GM18526 (cell line): Measurements from ENCODE around the gene CCDC85A.

ENCODE experiments used
- POLR2A ChIP-seq: IDR thresholded peaks from 3 replicates; pipeline ENCODE4 v1.6.1; 2011; ENCODE audit not compliant: insufficient read length; ENCODE audit errors: extremely low read depth

The CCDC85A gene

GRCh38 chr2:56185101-56185581, 1.4 kb downstream of the CCDC85A start:
- no peak for TF ChIP-seq POLR2A

DNA sequence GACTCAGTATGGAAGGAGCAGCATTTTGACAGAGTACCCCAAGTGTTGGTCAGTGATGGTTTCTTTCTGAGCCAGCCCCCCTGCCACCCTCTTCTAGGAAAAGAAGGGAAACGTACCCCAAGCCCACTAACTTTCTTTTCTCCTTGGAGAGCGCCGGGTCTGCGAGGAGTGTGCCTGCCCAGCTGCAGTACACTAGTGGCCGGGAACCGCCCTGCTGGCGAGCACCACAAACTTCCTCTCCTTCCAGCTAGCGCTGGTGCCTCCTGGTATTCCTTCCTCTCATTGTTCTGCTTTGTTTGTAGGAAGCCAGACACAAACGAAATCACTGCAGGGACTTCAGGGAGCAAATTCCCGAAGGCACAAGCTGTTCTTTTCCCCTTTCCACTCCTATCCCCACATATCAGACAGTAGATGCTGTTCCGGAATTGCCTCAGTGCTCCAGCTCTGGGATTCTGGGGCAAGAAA, 1.8 kb downstream of the CCDC85A start:
- TF ChIP-seq POLR2A, result no peak

DNA sequence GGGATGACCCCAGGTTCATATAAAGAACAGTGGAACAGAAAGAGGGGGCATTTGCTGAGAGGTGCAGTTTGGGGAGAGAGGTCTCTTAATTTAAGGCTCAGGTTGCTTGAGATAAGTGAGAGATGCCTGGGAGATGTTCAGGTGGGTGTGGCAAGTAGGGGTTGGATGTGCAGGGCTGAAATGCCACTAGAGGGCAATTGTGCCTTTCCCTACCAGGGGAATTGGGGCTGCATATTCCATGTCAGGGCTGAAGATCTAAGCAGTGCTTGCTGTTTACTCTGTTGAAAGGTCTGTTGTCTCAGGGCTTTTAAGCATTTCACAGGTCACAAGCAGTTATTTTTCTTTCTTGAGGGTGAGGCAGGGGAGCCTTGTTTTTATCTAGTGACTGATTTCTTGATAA, 7.8 kb downstream of the CCDC85A start:
- no peak for TF ChIP-seq POLR2A

- no peak for TF ChIP-seq POLR2A
Measured at GRCh38 chr2:56192664-56193305, 9.0 kb downstream of the CCDC85A start.

GRCh38 chr2:56195563-56195962, 11.8 kb downstream of the CCDC85A start:
- TF ChIP-seq POLR2A, result no peak

DNA sequence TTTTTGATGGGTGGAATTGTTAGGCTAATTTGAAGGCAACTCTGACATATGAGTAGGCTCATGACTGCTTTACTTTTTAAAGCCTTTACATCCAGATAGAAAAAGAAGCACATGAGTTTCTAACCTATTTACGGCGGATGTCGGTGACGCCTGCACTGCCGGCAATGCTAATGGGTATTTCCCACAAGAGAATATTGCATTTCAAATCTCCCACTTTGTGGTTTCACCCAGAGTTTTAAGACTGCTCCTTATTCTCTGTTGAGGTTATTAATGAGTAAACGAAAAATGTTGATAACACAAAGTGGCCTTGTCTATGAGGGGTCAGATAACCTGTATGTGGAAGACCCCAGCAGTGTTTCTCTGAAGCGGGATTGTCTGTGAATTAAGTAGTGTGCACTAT, 14.0 kb downstream of the CCDC85A start:
- no peak for TF ChIP-seq POLR2A

- no peak for TF ChIP-seq POLR2A
Measured at GRCh38 chr2:56198936-56199335, 15.1 kb downstream of the CCDC85A start.

DNA sequence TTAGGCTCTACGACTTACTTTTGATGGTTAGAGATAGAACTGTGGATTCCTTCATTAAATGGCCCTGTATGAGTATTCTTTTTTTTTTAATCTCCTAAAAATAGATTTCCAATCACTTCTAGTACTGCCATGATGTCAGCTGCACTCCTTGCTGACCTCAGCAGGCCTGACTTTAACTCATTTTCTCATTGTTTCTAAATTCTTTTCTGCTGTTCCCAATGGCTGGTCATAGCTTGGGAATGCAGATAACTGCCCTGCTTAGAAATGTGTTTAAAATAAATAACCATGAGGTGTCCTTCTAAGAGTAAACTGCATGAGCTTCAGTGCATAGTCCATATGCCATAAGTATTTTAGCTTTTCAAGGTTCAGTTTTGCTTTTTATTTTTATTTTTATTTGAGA, 15.7 kb downstream of the CCDC85A start:
- no peak for TF ChIP-seq POLR2A

- no peak for TF ChIP-seq POLR2A
Measured at GRCh38 chr2:56202381-56203121, 18.8 kb downstream of the CCDC85A start.

DNA sequence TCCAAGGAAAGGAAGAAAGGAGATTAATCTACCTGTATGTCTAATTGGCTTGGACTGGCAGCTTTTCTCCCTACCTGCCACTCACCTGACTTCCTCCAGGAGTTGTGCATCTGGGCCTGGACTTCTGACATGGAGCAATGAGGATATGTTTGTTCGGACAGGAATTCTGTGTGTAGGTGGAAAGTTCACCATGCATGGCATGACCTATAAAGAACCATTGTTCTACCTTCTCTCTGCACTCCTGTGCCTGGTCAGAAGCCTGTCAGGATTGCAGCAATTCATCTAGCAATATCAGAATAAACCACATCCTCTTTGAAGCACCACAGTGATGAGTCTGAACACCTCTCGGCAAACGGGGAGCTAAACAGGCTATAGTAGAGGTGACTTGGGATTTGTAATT, 20.8 kb downstream of the CCDC85A start:
- no peak for TF ChIP-seq POLR2A

DNA sequence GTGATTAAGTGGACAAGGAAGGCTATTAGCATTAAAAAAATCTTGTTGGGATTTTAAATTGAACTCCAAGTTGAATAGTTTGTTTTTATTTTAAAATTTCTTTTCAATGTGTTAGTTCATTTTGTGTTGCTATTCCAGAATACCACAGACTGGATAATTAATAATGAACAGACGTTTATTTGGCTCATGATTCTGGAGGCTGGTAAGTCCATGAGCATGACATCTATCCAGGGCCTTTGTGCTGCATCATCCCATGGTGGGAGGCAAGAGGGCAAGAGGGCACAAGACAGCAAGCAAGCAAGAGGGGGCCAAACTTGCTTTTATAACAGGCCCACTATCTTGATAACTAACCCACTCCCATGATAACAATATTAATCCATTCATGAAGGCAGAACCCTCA, 22.5 kb downstream of the CCDC85A start:
- TF ChIP-seq POLR2A, result no peak

DNA sequence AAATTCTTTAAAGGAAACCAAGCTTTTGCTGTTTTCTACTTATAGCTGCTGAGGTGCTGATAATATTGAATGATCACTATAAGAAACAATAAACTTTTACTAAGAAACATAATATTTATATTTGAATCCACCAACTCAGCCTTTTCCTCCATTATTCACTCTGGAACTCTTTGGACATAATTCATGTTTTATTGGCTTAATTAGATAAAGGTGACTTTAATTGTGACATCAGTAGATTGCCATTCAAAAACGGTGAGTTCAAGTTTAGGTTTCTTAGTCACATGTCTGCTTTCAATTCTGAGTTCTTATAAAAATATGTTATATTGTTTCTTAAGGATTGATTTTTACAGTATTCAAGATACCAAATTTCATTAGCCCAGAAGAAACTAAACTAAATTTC, 24.0 kb downstream of the CCDC85A start:
- no peak for TF ChIP-seq POLR2A

- no peak for TF ChIP-seq POLR2A
Measured at GRCh38 chr2:56208380-56208779, 24.6 kb downstream of the CCDC85A start.

DNA sequence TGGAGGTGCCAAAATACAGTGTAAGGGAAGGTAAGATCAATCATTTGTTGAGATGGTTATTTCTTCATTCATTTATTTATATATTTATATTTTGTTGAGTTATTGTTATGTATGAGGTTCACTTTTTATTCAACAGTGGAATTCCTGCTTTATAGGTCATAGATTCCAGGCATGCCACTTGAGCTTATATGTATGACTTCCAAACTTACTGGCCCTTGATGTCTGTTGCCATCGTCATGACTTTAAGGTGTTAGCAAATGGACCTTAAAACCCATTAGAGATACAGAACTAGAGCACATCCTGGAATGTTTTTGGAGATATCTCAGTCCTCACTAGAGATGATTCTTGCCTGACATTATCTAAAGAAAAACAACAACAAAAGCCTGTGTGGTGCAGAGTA, 25.9 kb downstream of the CCDC85A start:
- no peak for TF ChIP-seq POLR2A

DNA sequence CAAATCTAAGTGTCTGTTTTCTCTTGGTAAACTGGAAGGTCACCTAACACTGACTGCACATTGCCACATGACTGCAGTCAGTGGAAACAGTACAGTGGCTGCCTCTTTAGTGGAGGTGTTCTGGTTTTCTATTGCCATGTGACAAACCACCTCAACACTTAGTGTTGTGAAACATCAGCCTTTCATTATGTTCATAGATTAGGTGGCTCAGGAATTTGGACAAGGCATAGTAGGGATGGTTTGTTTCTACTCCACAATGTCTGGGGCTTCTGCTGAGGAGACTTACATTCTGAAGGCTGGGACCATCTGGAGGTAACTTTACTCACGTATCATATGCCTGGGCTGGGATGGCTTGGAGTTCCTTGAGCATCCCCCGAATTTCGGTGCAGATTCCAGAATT, 26.5 kb downstream of the CCDC85A start:
- TF ChIP-seq POLR2A, result no peak

- TF ChIP-seq POLR2A, result no peak
Measured at GRCh38 chr2:56211048-56211447, 27.3 kb downstream of the CCDC85A start.

DNA sequence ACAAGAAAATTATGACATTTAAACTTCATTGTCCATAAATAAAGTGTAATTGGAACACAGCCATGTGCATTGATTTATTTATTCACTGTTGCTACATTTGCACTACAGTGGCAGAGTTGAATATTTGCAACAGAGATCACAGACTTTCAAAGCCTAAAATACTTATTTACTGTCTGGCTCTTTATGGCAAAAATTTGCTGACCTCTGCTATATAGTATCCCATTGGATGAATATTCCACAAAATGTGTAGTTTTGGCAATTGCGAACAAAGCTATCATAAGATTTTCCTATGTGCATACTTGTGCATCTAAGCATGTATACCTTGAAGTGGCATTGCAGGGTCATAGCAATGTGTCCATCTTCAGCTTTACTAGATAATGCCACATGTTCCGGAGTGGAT, 32.1 kb downstream of the CCDC85A start:
- TF ChIP-seq POLR2A, result no peak
